SK-N-SH (cell line): ENCODE data around the gene SORCS3. TPM values are rescaled to one million over a fixed set of nuclear protein-coding genes. Genes with fewer than 3 reads are reported as not detected.

Experiments
- CTCF ChIA-PET: fragments of 300-600, 350-600 bp; formaldehyde crosslinking; extraction: SDS; loops from one replicate; lab custom pipeline; 2021; lab: Yijun Ruan, JAX
- POLR2A ChIA-PET: fragments of 350-600 bp; sonication (Branson Sonifier 250); formaldehyde crosslinking; extraction: SDS; loops from one replicate; lab custom pipeline; 2020; ENCODE audit warnings: antibody characterized with exemption, inconsistent platforms; lab: Yijun Ruan, JAX
- DNase-seq: peaks from one replicate; pipeline ENCODE4 v3.0.0; 2012
- H2AFZ ChIP-seq: fragments of 200-600 bp; sonication (generic); 2 replicates; pipeline ENCODE4 v1.8.1; 2016; ENCODE audit warnings: antibody characterized with exemption, mild to moderate bottlenecking, low read depth
- H3F3A ChIP-seq: fragments of 200-600 bp; sonication (generic); replicated peaks from 2 replicates; pipeline ENCODE3; 2016; ENCODE audit warnings: antibody characterized with exemption, mild to moderate bottlenecking; ENCODE audit not compliant: insufficient read depth
- H3K27ac ChIP-seq, 2 experiments: fragments of 200-500 bp in 1 of 2; fragments of 200-600 bp in 1 of 2; sonication (Bioruptor generic) in 1 of 2; sonication (generic), shearing (Covaris generic) in 1 of 2; 2 replicates each; pipeline versions ENCODE4 v1.5.1 to v1.6.1; 2014 to 2016; ENCODE audit warnings: low read depth in 2 of 2, inconsistent platforms in 1 of 2, low read length in 1 of 2, mild to moderate bottlenecking in 1 of 2, mixed read lengths in 1 of 2
- H3K27me3 ChIP-seq: fragments of 200-600 bp; sonication (generic), shearing (Covaris generic); 2 replicates; pipeline ENCODE4 v1.6.1; 2016; ENCODE audit warnings: mixed run types; ENCODE audit not compliant: insufficient read depth
- H3K36me3 ChIP-seq, 2 experiments: fragments of 200-500 bp in 1 of 2; fragments of 200-600 bp in 1 of 2; sonication (Bioruptor generic) in 1 of 2; sonication (generic) in 1 of 2; replicated peaks in 1 of 2; 2 replicates each; pipeline versions ENCODE3 to v1.5.1; 2014 to 2016; ENCODE audit warnings: low read length in 1 of 2, mild to moderate bottlenecking in 1 of 2; ENCODE audit not compliant: insufficient read depth in 2 of 2, control insufficient read depth in 1 of 2
- H3K4me1 ChIP-seq, 2 experiments: fragments of 200-500 bp in 1 of 2; fragments of 200-600 bp in 1 of 2; sonication (Bioruptor generic) in 1 of 2; sonication (generic), shearing (Covaris generic) in 1 of 2; 2 replicates each; pipeline versions ENCODE4 v1.5.1 to v1.6.1; 2014 to 2016; ENCODE audit warnings: low read depth in 1 of 2, low read length in 1 of 2, mixed run types in 1 of 2; ENCODE audit not compliant: insufficient read depth in 2 of 2, control insufficient read depth in 1 of 2
- H3K4me2 ChIP-seq: fragments of 200-600 bp; sonication (generic), shearing (Covaris generic); 2 replicates; pipeline ENCODE4 v1.6.1; 2017; ENCODE audit warnings: mixed run types
- H3K4me3 ChIP-seq, 2 experiments: fragments of 200-500 bp in 1 of 2; fragments of 200-600 bp in 1 of 2; sonication (Bioruptor generic) in 1 of 2; sonication (generic), shearing (Covaris generic) in 1 of 2; 2 replicates each; pipeline versions ENCODE4 v1.5.1 to v1.8.1; 2014 to 2016; ENCODE audit warnings: low read depth in 2 of 2, inconsistent platforms in 1 of 2, low read length in 1 of 2, mild to moderate bottlenecking in 1 of 2, mixed read lengths in 1 of 2, moderate library complexity in 1 of 2
- H3K79me2 ChIP-seq: fragments of 200-600 bp; sonication (generic); 2 replicates; pipeline ENCODE4 v1.8.1; 2017; ENCODE audit warnings: mild to moderate bottlenecking; ENCODE audit not compliant: insufficient read depth
- H3K9ac ChIP-seq: fragments of 200-600 bp; sonication (generic); 2 replicates; pipeline ENCODE4 v1.6.1; 2017; ENCODE audit warnings: mixed run types
- H3K9me2 ChIP-seq: fragments of 200-600 bp; sonication (generic); 2 replicates; pipeline ENCODE4 v1.6.1; 2017; ENCODE audit warnings: mixed run types
- H3K9me3 ChIP-seq: fragments of 200-600 bp; sonication (generic); 2 replicates; pipeline ENCODE4 v1.6.1; 2017; ENCODE audit warnings: mixed run types, mild to moderate bottlenecking, moderate library complexity
- H4K20me1 ChIP-seq: fragments of 200-600 bp; sonication (generic); 2 replicates; pipeline ENCODE4 v1.6.1; 2017; ENCODE audit warnings: mild to moderate bottlenecking, mixed run types; ENCODE audit not compliant: insufficient read depth
- CTCF ChIP-seq: fragments of 200-600 bp; sonication (generic); IDR thresholded peaks from 2 replicates; pipeline ENCODE4 v1.6.1; 2017; ENCODE audit warnings: antibody characterized with exemption, mild to moderate bottlenecking, moderate library complexity
- ELF1 ChIP-seq: IDR thresholded peaks from 2 replicates; pipeline ENCODE4 v1.4.0; 2012
- EZH2phosphoT487 ChIP-seq: fragments of 200-600 bp; sonication (generic); IDR thresholded peaks from 2 replicates; pipeline ENCODE4 v1.6.1; 2017; ENCODE audit warnings: low read depth, mixed run types, mild to moderate bottlenecking, antibody characterized with exemption, moderate library complexity, borderline replicate concordance
- FOSL2 ChIP-seq: IDR thresholded peaks from 2 replicates; pipeline ENCODE4 v1.4.0; 2012; ENCODE audit warnings: low read depth, mild to moderate bottlenecking, moderate library complexity, borderline replicate concordance
- FOXJ3 ChIP-seq: sonication (generic); formaldehyde crosslinking; IDR thresholded peaks from 2 replicates; pipeline ENCODE4 v1.5.1; 2020; ENCODE audit warnings: mild to moderate bottlenecking, missing genetic modification reagents
- FOXM1 ChIP-seq: IDR thresholded peaks from 2 replicates; pipeline ENCODE4 v1.4.0; 2012; ENCODE audit warnings: low read depth, mild to moderate bottlenecking
- IRF3 ChIP-seq: fragments of 150-350 bp; IDR thresholded peaks from 2 replicates; pipeline ENCODE4 v1.6.1; 2016; ENCODE audit warnings: mild to moderate bottlenecking, low read depth, low read length
- PBX3 ChIP-seq: IDR thresholded peaks from 2 replicates; pipeline ENCODE4; 2012
- POLR2AphosphoS5 ChIP-seq: IDR thresholded peaks from 2 replicates; pipeline ENCODE4 v1.6.1; 2012; ENCODE audit warnings: low read depth, low read length
- RCOR1 ChIP-seq: fragments of 150-350 bp; IDR thresholded peaks from 2 replicates; pipeline ENCODE4 v1.6.1; 2017; ENCODE audit warnings: antibody characterized with exemption, low read length
- RXRA ChIP-seq: IDR thresholded peaks from 2 replicates; pipeline ENCODE4 v1.4.0; 2012; ENCODE audit warnings: low read depth, mild to moderate bottlenecking, borderline replicate concordance
- SIN3A ChIP-seq: IDR thresholded peaks from 2 replicates; pipeline ENCODE4 v1.6.1; 2012; ENCODE audit warnings: low read depth, mild to moderate bottlenecking, low read length, moderate library complexity, borderline replicate concordance
- SMC3 ChIP-seq: IDR thresholded peaks from 2 replicates; pipeline ENCODE4 v1.6.1; 2012; ENCODE audit warnings: low read depth, low read length, improper control_type of control experiment
- TAF1 ChIP-seq: IDR thresholded peaks from 2 replicates; pipeline ENCODE4 v1.6.1; 2012; ENCODE audit warnings: low read depth, mild to moderate bottlenecking, low read length, moderate library complexity, borderline replicate concordance
- TCF12 ChIP-seq: IDR thresholded peaks from 2 replicates; pipeline ENCODE4 v1.4.0; 2012
- TEAD4 ChIP-seq: IDR thresholded peaks from 2 replicates; pipeline ENCODE4 v1.4.0; 2012; ENCODE audit warnings: mild to moderate bottlenecking, borderline replicate concordance; ENCODE audit not compliant: insufficient read depth
- USF2 ChIP-seq: fragments of 150-350 bp; IDR thresholded peaks from 2 replicates; pipeline ENCODE4 v1.6.1; 2017; ENCODE audit warnings: antibody characterized with exemption, low read length, low read depth, borderline replicate concordance
- YY1 ChIP-seq: IDR thresholded peaks from 2 replicates; pipeline ENCODE4 v1.4.0; 2012; ENCODE audit warnings: low read depth, mild to moderate bottlenecking
- ZBTB33 ChIP-seq: IDR thresholded peaks from 2 replicates; pipeline ENCODE4 v1.4.0; 2012; ENCODE audit warnings: low read depth, borderline replicate concordance
- WGBS: methylation state at CpG from one replicate; pipeline ENCODE4 v1.1.6; 2017; ENCODE audit warnings: low lambda C conversion rate; 5-methylcytosine and 5-hydroxymethylcytosine counted together
- polyA plus RNA-seq, 3 experiments: library from polyadenylated mRNA; depleted of rRNA; stranded (reverse); fragments of >200 nt; gene quantifications; 2 replicates each; pipeline ENCODE4 v1.2.3, GENCODE V29; 2012

Gene SORCS3
- polyA plus RNA-seq, 1 of the 3 experiments (the other 2 are of a cell fraction), result not detected

GRCh38 chr10:104903433-104903832, 262.3 kb downstream of the SORCS3 start (continued):
- no peak for TF ChIP-seq IRF3
- no peak for TF ChIP-seq ELF1
- TF ChIP-seq ZBTB33, result no peak
- no peak for TF ChIP-seq TEAD4

GRCh38 chr10:104904753-104905323, 263.7 kb downstream of the SORCS3 start:
- H3K27me3 ChIP-seq, result no peaks in the 10 kb centered on the region
- H3K9me2 ChIP-seq, result no peaks in the 10 kb centered on the region
- no peaks in the 10 kb centered on the region for H3K79me2 ChIP-seq
- no peaks in the 10 kb centered on the region for H3K4me1 ChIP-seq
- H4K20me1 ChIP-seq, result no peaks in the 10 kb centered on the region
- H3K4me2 ChIP-seq, result no peak overlapping the region
- ChIA-PET POLR2A (no interaction called here), CTCF (no interaction called here)
- no peak overlapping the region for H3K9ac ChIP-seq
- no peak overlapping the region for H2AFZ ChIP-seq
- no peak for DNase-seq
- H3K9me3 ChIP-seq, result no peaks in the 10 kb centered on the region
- no peaks in the 10 kb centered on the region for H3K36me3 ChIP-seq
- TF ChIP-seq RCOR1, result no peak
- no peak for TF ChIP-seq PBX3
- no peak for TF ChIP-seq POLR2AphosphoS5
- TF ChIP-seq FOXM1, result no peak
- TF ChIP-seq USF2, result no peak
- no peak for TF ChIP-seq TAF1
- no peak for TF ChIP-seq TCF12
- no peak for TF ChIP-seq SIN3A
- no peak for TF ChIP-seq SMC3
- TF ChIP-seq TEAD4, result no peak
- no peak for TF ChIP-seq EZH2phosphoT487
- TF ChIP-seq FOXJ3 (CRISPR knock-in tag), result no peak
- no peak for TF ChIP-seq FOSL2
- TF ChIP-seq CTCF, result no peak
- TF ChIP-seq RXRA, result no peak
- no peak for TF ChIP-seq YY1
- TF ChIP-seq ELF1, result no peak
- H3K27ac ChIP-seq, result no peak overlapping the region
- no peaks in the 10 kb centered on the region for H3F3A ChIP-seq
- H3K4me3 ChIP-seq, result no peak overlapping the region
- 34% methylated on average over 5 of the region's 5 CpGs for WGBS
